ENCODE data around the gene HES5.
"Not testable (repeated sequence)": the region's sequence is repeated elsewhere in the genome, so short reads cannot be mapped to it uniquely, and the experiment has no call there.

Gene HES5

GRCh38 chr1:2529784-2530512, at the start of gene HES5:
TSS of gene HES5 (minus strand) at chr1:2530263. CDS start at chr1:2530164, 99 bp downstream.
- Histone ChIP-seq H3K4me3 (ENCODE audit: low read depth, low read length) (no peak within 1 kb of the TSS), H3K9me3 (ENCODE audit: control insufficient read depth, low read length) (no peaks in the 10 kb centered on the region), H3K79me2 (peaks cover 9% of the 10 kb centered on the region), H3K27ac (no peak within 1 kb of the TSS), H3K27me3 (ENCODE audit: control insufficient read depth, insufficient read depth, low read length) (no peaks in the 10 kb centered on the region), H3K4me1 (peaks cover 3% of the 10 kb centered on the region), H2AFZ (peak within 1 kb of the TSS; percentile 56), H3K9ac (no peak within 1 kb of the TSS), H3K36me3 (ENCODE audit: control insufficient read depth, insufficient read depth, low read length) (no peaks in the 10 kb centered on the region), H3K4me2 (ENCODE audit: low read length) (peak within 1 kb of the TSS; percentile 58)
- TF ChIP-seq, protein P1, sequence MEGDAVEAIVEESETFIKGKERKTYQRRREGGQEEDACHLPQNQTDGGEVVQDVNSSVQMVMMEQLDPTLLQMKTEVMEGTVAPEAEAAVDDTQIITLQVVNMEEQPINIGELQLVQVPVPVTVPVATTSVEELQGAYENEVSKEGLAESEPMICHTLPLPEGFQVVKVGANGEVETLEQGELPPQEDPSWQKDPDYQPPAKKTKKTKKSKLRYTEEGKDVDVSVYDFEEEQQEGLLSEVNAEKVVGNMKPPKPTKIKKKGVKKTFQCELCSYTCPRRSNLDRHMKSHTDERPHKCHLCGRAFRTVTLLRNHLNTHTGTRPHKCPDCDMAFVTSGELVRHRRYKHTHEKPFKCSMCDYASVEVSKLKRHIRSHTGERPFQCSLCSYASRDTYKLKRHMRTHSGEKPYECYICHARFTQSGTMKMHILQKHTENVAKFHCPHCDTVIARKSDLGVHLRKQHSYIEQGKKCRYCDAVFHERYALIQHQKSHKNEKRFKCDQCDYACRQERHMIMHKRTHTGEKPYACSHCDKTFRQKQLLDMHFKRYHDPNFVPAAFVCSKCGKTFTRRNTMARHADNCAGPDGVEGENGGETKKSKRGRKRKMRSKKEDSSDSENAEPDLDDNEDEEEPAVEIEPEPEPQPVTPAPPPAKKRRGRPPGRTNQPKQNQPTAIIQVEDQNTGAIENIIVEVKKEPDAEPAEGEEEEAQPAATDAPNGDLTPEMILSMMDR (IDR thresholded peaks at IDR 0.05), result no peak

GRCh38 chr1:2578758-2579118, 48.7 kb upstream of the HES5 start:
- H3K27me3 ChIP-seq (ENCODE audit: control insufficient read depth, insufficient read depth, low read length), result no peaks in the 10 kb centered on the region
- no peak overlapping the region for H3K4me3 ChIP-seq (ENCODE audit: low read depth, low read length)
- H3K27ac ChIP-seq, result peak overlapping the region; percentile 72

GRCh38 chr1:2577565-2578075, 47.6 kb upstream of the HES5 start:
- Histone ChIP-seq H3K27ac (peak overlapping the region; percentile 7), H2AFZ (peak overlapping the region; percentile 92)
- not testable (repeated sequence) for H3K36me3 ChIP-seq (ENCODE audit: control insufficient read depth, insufficient read depth, low read length); H3K27me3 ChIP-seq (ENCODE audit: control insufficient read depth, insufficient read depth, low read length); H3K4me1 ChIP-seq; H3K79me2 ChIP-seq; H3K4me2 ChIP-seq (ENCODE audit: low read length); H3K9me3 ChIP-seq (ENCODE audit: control insufficient read depth, low read length); H3K4me3 ChIP-seq (ENCODE audit: low read depth, low read length); H3K9ac ChIP-seq

More at GRCh38 chr1:2578758-2579118, 48.7 kb upstream of the HES5 start:
- H3K79me2 ChIP-seq, result no peaks in the 10 kb centered on the region
- H3K4me2 ChIP-seq (ENCODE audit: low read length), result no peak overlapping the region
- peaks cover 6% of the 10 kb centered on the region for H3K4me1 ChIP-seq
- peak overlapping the region; percentile 92 for H2AFZ ChIP-seq
- TF ChIP-seq, protein P1 (IDR thresholded peaks at IDR 0.05), result no peak
- no peaks in the 10 kb centered on the region for H3K36me3 ChIP-seq (ENCODE audit: control insufficient read depth, insufficient read depth, low read length)
- H3K9me3 ChIP-seq (ENCODE audit: control insufficient read depth, low read length), result no peaks in the 10 kb centered on the region
- H3K9ac ChIP-seq, result no peak overlapping the region

DNA sequence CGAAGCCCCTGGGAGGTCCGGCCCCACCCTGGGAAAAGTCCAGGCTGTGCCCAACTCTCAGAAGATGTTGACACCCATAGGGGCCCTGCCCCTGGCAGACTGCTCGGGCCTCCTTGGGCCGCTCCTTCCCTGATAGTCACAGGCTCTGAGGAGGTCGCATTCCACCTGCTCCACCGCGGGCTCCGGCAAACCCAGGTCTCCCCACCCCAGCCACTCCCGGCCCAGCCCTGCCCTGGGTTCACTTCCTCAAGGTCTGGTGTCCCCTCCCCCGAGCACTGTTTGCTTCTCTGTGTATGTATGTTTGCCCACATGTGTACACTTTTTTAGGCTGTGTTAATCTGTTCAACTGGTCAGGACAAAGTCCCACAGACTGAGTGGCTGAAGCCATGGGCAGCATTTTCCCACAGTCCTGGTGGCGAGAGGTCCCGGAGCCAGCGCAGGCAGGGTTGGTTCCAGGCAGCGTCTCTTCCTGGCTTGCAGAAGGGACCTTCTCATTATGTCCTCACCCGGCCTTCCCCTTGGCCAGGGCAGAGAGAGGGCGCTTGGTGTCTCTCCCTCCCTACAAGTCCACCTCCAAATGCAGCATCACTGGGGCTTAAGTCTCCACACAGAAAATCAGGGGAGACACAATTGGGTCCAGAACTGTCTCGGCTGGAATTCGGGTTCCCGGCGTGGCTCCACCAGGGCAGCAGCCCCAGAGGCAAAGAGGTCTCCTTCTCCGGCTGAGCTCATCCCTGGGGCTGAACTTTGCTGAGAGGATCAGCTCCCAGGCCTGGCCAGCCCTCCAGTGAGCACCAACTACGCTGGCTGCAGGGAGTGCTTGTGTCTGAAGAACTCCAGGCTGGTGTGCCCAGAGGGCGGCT, 46.0 kb upstream of the HES5 start:
- no peaks in the 10 kb centered on the region for H3K27me3 ChIP-seq (ENCODE audit: control insufficient read depth, insufficient read depth, low read length)
- no peak overlapping the region for H2AFZ ChIP-seq
- no peak overlapping the region for H3K4me2 ChIP-seq (ENCODE audit: low read length)
- H3K27ac ChIP-seq, result no peak overlapping the region
- H3K79me2 ChIP-seq, result no peaks in the 10 kb centered on the region
- TF ChIP-seq, protein P1 (IDR thresholded peaks at IDR 0.05), result no peak
- no peaks in the 10 kb centered on the region for H3K36me3 ChIP-seq (ENCODE audit: control insufficient read depth, insufficient read depth, low read length)
- H3K9me3 ChIP-seq (ENCODE audit: control insufficient read depth, low read length), result no peaks in the 10 kb centered on the region
- no peak overlapping the region for H3K9ac ChIP-seq
- peaks cover 6% of the 10 kb centered on the region for H3K4me1 ChIP-seq
- no peak overlapping the region for H3K4me3 ChIP-seq (ENCODE audit: low read depth, low read length)

DNA sequence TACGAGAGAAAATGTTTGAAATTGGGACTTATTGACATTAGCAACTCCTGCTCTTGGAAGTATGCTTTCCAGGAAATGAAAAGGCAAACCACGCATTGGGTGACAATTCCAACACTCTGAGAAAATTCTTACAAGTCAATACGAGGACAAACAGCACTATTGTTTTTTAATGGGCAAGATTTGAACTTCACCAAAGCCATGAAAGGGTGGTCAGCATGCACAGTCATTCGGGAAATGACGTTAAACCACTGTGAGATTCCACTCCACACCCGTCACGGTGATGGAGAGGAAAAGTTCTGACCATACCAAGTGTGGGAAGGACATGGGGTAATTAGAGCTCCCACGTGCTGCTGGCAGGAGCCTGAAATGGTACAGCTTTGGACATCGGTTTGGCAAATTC, 44.3 kb upstream of the HES5 start:
- Histone ChIP-seq H2AFZ (no peak overlapping the region), H3K9ac (no peak overlapping the region), H3K4me3 (ENCODE audit: low read depth, low read length) (no peak overlapping the region), H3K4me1 (peaks cover 6% of the 10 kb centered on the region), H3K36me3 (ENCODE audit: control insufficient read depth, insufficient read depth, low read length) (no peaks in the 10 kb centered on the region), H3K79me2 (no peaks in the 10 kb centered on the region), H3K4me2 (ENCODE audit: low read length) (no peak overlapping the region), H3K9me3 (ENCODE audit: control insufficient read depth, low read length) (no peaks in the 10 kb centered on the region), H3K27me3 (ENCODE audit: control insufficient read depth, insufficient read depth, low read length) (no peaks in the 10 kb centered on the region), H3K27ac (no peak overlapping the region)
- TF ChIP-seq, protein P1 (IDR thresholded peaks at IDR 0.05), result no peak
